GM18498 (cell line): Measurements from ENCODE around the gene GNG7.
"Not testable (repeated sequence)": the region's sequence is repeated elsewhere in the genome, so short reads cannot be mapped to it uniquely, and the experiment has no call there.

ENCODE experiments used
- ATAC-seq: cut with Tn5 transposase; IDR thresholded peaks from one replicate; pipeline ENCODE4 v1.9.1; 2021; ENCODE audit warnings: mild to moderate bottlenecking, moderate library complexity; ENCODE audit not compliant: unreplicated experiment

The GNG7 gene

GRCh38 chr19:2606774-2607173 lies 95.7 kb downstream of the GNG7 start:
- not testable (repeated sequence) for ATAC-seq

DNA sequence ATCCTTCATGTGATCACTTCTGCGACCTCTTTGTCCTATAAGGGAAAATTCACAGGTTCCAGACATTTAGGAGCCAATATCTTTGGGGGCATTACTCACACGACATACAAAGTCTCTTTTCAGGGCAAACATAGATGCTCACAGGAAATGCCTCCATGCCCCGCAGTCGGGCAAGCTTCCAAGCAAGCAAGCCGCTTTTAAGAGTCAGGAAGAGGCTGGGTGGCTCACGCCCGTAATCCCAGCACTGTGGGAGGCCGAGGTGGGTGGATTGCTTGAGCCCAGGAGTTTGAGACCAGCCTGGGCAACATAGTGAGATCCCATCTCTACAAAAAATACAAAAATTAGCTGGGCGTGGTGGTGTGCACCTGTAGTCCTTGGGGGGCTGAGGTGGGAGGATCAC lies 96.6 kb downstream of the GNG7 start:
- ATAC-seq: not testable (repeated sequence)

- no peak for ATAC-seq
Observed at GRCh38 chr19:2604747-2605329, 97.7 kb downstream of the GNG7 start.

DNA sequence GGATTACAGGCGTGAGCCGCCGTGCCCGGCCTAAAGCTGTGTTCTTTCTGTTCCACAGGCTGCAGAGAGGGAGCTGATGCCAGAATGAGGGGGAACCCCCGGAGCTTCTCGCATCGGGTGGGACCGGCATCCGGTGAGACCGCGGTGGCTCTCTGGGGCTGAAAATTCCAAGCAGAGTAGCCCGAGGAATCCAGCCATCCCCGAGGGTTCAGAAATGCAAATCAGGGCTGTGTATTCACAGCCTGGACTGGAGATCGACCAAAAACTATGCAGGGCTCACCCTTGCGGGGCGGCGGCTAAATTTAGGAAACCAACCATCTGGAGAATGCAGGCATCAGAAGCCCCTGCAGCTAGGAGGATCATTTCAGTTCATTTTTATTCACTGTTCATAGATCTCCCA lies 99.2 kb downstream of the GNG7 start:
- ATAC-seq: no peak

DNA sequence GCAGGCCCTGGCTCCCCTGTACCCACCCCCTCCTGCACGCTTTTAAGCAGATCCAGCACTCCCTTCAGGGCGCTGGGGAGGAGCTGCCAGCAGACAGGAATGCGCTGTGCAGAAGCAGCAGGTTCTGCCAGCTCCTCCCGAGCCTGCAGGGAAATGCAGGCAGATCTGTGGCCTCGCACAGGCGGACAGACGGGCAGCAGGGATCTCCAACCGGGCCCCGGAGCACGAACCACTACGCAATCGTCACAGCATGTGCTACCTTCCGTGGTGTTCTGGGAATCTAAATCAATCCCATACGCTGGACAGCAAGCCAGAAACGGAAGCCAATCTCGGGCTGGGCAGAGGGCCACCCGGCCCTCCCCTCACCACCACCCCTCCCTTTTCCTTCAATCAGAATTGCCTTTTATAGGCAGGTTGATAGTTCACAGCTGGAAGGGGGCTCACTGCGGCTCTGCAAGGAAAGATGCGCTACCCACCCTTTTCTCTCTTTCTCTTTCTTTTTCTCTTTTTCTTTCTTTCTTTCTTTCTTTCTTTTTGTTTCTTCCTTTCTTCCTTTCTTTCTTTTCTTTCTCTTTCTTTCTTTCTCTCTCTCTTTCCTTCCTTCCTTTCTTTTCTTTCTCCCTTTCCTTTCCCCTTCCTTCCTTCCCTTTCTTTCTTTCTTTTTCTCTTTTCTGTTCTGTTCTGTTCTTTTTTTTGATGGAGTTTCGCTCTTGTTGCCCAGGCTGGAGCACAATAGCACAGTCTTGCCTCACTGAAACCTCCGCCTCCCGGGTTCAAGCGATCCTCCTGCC lies 99.9 kb downstream of the GNG7 start:
- no peak for ATAC-seq

DNA sequence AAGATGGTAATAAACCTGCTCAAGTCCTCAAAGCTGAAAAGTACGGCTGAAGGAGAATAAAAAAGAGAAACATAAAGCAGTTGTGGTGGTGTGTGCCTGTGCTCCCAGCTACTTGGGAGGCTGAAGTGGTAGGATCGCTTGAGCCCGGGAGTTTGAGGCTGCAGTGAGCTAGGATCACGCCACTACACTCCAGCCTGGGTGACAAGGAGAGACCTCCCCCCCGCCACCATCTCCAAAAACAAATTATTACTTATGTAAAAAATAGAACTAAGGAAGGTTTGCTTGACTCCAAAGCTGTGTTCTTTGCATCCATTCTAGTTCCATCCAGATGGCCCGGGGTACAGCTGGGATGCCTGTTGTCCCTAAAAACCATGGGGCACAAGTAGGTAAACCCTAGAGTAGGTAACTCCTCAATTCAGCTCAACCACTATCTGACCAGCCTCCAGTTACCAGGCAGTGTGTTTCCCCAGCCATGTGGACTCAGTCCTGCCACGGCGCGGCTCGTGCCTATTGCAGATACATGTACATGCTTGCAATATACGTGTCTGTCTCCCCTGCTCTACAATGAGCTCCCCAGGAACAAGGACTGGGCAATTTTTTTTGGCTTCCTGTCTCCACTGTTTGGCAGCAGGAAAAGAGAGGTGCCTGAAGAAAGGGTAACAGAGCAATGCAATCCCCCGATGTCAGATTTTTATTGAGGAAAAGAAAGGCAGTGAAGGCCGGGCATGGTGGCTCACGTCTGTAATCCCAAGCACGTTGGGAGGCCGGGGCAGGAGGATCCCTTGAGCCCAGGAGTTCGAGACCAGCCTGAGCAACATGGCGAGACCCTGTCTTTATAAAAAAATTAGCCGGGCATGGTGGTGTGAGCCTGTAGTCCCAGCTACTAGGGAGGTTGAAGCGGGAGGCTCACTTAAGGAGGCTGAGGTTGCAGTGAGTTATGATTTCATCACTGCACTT lies 101.3 kb downstream of the GNG7 start:
- ATAC-seq: no peak

GRCh38 chr19:2594319-2594718 lies 108.2 kb downstream of the GNG7 start:
- no peak for ATAC-seq

- ATAC-seq: no peak
Observed at GRCh38 chr19:2592824-2593223, 109.7 kb downstream of the GNG7 start.

- ATAC-seq: no peak
Observed at GRCh38 chr19:2591537-2592291, 110.8 kb downstream of the GNG7 start.

DNA sequence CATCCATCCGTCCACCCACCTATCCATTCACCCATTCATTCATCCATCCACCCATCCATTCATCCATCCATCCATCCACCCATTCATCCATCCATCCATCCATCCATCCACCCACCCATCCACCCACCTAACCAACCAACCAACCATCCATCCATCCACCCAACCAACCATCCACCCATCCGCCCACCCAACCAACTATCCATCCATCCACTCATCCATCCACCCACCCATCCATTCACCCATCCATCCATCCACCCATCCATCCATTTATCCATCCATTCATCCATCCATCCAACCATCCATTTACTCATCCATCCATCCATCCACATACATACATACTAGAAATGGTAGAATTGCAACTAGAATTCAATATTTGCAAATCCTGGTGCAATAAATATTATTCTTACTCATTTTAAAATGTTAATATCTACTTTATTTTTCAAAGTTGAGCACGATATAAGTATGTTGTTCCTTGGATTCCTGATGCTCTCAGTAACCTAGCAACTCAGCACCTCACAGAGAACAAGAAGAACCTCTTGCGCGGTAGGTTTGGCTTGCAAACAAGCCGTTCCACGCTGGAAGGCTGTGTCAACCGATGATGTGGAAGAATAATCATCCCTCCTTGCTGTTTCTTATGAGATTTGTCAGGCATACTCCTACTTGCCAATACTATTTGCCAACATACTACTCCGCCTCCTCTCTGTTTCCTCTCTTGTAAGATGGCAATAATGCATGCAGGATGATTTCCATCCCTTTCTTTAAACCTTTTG lies 111.7 kb downstream of the GNG7 start:
- ATAC-seq: no peak

DNA sequence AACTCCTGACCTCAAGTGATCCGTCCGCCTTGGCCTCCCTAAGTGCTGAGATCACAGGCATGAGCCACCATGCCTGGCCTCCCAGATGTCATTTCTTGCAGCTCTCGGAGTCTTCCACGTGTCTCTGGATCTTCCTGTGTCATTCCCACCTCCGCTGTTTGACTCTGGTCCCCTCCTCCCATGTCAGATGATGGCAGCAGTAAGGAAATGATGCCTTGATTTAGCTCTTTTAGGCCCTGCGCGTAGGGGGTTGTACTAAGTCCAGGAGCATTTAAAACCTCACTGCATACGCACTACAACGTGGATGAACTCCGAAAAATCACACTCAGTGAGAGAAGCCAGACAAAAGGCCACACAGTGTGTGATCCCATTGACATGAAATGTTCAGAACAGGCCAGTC lies 113.1 kb downstream of the GNG7 start:
- ATAC-seq: no peak

DNA sequence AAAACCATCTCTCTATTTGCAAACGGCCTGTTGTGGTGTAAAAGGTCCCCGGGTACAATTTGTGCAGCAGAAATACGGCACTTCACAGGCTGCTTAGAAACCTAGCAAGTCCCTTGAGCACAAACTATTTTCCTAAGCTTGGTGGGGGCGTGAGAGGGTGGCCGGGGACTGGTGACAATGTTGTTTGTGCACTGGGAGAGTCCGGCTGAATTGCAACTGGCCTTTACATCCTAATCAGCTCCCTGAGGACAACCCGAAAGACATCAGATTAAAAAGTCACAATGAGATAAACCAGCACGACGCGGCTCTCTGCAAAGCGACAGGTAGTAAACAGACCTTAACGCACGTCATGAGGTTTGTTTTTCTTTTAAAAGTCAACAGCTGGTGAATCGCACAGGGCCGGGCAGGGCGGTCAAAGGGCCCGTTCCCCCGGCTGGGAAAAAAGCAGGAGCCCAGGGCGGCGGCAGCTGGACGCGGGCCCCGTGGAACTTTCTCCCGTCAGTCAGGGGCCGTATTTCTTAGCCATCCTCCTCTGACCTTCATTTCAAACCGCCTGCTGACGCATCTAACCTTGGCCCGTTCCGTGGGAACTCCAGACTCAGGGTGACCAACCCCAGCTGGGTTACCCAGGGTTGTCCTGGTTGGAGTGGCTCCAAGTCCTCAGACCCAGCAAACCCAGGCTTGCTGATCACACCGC lies 114.3 kb downstream of the GNG7 start:
- ATAC-seq: no peak

- ATAC-seq: no peak
Observed at GRCh38 chr19:2587001-2587719, 115.3 kb downstream of the GNG7 start.

GRCh38 chr19:2586196-2586595 lies 116.3 kb downstream of the GNG7 start:
- ATAC-seq: no peak

DNA sequence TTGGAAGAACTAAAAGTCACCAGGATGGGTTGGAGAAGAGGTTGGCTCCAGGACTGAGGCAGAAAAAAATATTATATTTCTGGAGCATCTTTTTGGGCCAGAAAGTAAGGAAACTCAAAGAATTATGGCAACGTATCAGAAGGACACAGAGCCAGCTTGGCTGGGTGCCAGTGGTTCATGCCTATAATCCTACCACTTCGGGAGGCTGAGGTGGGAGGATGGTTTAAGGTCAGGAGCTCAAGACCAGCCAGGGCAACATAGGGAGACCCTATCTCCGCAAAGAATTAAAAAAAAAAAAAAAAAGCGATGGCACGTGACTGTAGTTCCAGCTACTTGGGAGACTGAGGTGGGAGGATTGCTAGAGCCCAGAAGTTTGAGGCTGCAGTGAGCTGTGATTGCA lies 118.5 kb downstream of the GNG7 start:
- no peak for ATAC-seq

GRCh38 chr19:2582984-2583956 lies 119.2 kb downstream of the GNG7 start:
- ATAC-seq: no peak

DNA sequence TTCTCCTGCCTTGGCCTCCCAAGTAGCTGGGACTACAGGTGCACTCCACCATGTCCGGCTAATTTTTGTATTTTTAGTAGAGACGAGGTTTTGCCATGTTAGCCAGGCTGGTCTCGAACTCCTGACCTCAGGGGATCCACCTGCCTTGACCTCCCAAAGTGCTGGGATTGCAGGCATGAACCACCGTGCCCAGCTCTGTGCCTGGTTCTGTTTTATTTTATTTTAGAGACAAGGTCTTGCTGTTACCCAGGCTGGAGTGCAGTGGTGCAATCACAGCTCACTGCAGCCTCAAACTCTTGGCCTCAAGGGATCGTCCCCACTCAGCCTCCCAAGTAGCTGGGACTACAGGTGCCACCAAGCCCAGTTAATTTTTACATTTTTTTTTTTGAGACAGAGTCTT lies 122.1 kb downstream of the GNG7 start:
- not testable (repeated sequence) for ATAC-seq
